DND-41 (cell line): ENCODE results near the gene PRKACG.

Experiments used
- ATAC-seq: fragments of 200-7000 bp; cut with Tn5 transposase; 3 replicates; pipeline ENCODE4 v1.9.1; 2021; ENCODE audit warnings: low read depth; ENCODE audit not compliant: insufficient read depth
- DNase-seq: peaks from one replicate; pipeline ENCODE4 v3.0.0-alpha.2; 2020
- H2AFZ ChIP-seq: 2 replicates; pipeline ENCODE4 v1.6.0; 2012; ENCODE audit warnings: low read depth, low read length
- H3K27ac ChIP-seq: 2 replicates; pipeline ENCODE4 v1.5.1; 2012; ENCODE audit warnings: low read length, inconsistent platforms
- H3K27me3 ChIP-seq: fragments of 200-600 bp; sonication (generic); 2 replicates; pipeline ENCODE4 v1.6.0; 2012; ENCODE audit warnings: low read length, mild to moderate bottlenecking, inconsistent platforms; ENCODE audit not compliant: insufficient read depth, poor library complexity
- H3K36me3 ChIP-seq: 2 replicates; pipeline ENCODE4 v1.5.1; 2012; ENCODE audit warnings: low read length, inconsistent platforms; ENCODE audit not compliant: insufficient read depth
- H3K4me1 ChIP-seq: 2 replicates; pipeline ENCODE4 v1.5.1; 2012; ENCODE audit warnings: mild to moderate bottlenecking, low read length; ENCODE audit not compliant: insufficient read depth
- H3K4me2 ChIP-seq: 2 replicates; pipeline ENCODE4 v1.6.0; 2012; ENCODE audit warnings: mild to moderate bottlenecking, moderate library complexity, low read length, inconsistent platforms; ENCODE audit not compliant: insufficient read depth
- H3K4me3 ChIP-seq, 2 experiments: fragments of 200-600 bp in 1 of 2; shearing (Covaris generic) in 1 of 2; 2 replicates each; pipeline ENCODE4 v1.5.1; 2012 to 2016; ENCODE audit warnings: inconsistent platforms in 2 of 2, low read length in 2 of 2, mild to moderate bottlenecking in 2 of 2, low read depth in 1 of 2, moderate library complexity in 1 of 2
- H3K79me2 ChIP-seq: 2 replicates; pipeline ENCODE4 v1.6.0; 2012; ENCODE audit warnings: low read length, inconsistent platforms; ENCODE audit not compliant: insufficient read depth
- H3K9ac ChIP-seq: 2 replicates; pipeline ENCODE4 v1.6.0; 2012; ENCODE audit warnings: low read depth, mild to moderate bottlenecking, inconsistent platforms, low read length, moderate library complexity
- H3K9me3 ChIP-seq: 2 replicates; pipeline ENCODE4 v1.5.1; 2012; ENCODE audit warnings: low read length, moderate library complexity, mild to moderate bottlenecking, inconsistent platforms; ENCODE audit not compliant: insufficient read depth, severe bottlenecking
- H4K20me1 ChIP-seq: 2 replicates; pipeline ENCODE4 v1.6.0; 2012; ENCODE audit warnings: low read length; ENCODE audit not compliant: insufficient read depth
- CTCF ChIP-seq: IDR thresholded peaks from 2 replicates; pipeline ENCODE4 v1.5.1; 2012; ENCODE audit warnings: borderline replicate concordance, low read length, moderate library complexity, mild to moderate bottlenecking; ENCODE audit not compliant: poor library complexity, severe bottlenecking; ENCODE audit errors: extremely low read depth
- EZH2 ChIP-seq: IDR thresholded peaks from 3 replicates; pipeline ENCODE4 v1.6.1; 2012; ENCODE audit warnings: borderline replicate concordance, low read depth, mild to moderate bottlenecking, moderate library complexity, low read length, inconsistent platforms; ENCODE audit not compliant: severe bottlenecking

Gene PRKACG

GRCh38 chr9:68974901-68975300 is 39.0 kb downstream of the PRKACG start:
- ATAC-seq, result no peak
- no peak overlapping the region for H3K9ac ChIP-seq
- H3K4me2 ChIP-seq, result no peak overlapping the region
- DNase-seq, result no peak
- no peaks in the 10 kb centered on the region for H3K36me3 ChIP-seq
- no peak overlapping the region for H3K4me3 ChIP-seq
- no peaks in the 10 kb centered on the region for H3K27me3 ChIP-seq
- no peaks in the 10 kb centered on the region for H3K9me3 ChIP-seq
- no peak overlapping the region for H2AFZ ChIP-seq
- H3K4me1 ChIP-seq, result no peaks in the 10 kb centered on the region
- no peaks in the 10 kb centered on the region for H3K79me2 ChIP-seq
- H4K20me1 ChIP-seq, result no peaks in the 10 kb centered on the region
- no peak for TF ChIP-seq EZH2
- TF ChIP-seq CTCF, result no peak
- H3K27ac ChIP-seq, result no peak overlapping the region

- Histone ChIP-seq H4K20me1 (no peaks in the 10 kb centered on the region), H2AFZ (no peak overlapping the region), H3K9ac (no peak overlapping the region), H3K79me2 (no peaks in the 10 kb centered on the region), H3K27ac (no peak overlapping the region), H3K36me3 (no peaks in the 10 kb centered on the region), H3K9me3 (no peaks in the 10 kb centered on the region), H3K27me3 (no peaks in the 10 kb centered on the region), H3K4me3 (no peak overlapping the region), H3K4me1 (no peaks in the 10 kb centered on the region), H3K4me2 (no peak overlapping the region)
- DNase-seq, result no peak
- TF ChIP-seq CTCF (no peak), EZH2 (no peak)
- no peak for ATAC-seq
These were observed 39.5 kb downstream of the PRKACG start for GRCh38 chr9:68974431-68974830.

- no peaks in the 10 kb centered on the region for H4K20me1 ChIP-seq
- TF ChIP-seq CTCF (no peak), EZH2 (no peak)
- no peaks in the 10 kb centered on the region for H3K4me1 ChIP-seq
- no peaks in the 10 kb centered on the region for H3K27me3 ChIP-seq
- H3K4me3 ChIP-seq, result no peak overlapping the region
- no peak overlapping the region for H3K9ac ChIP-seq
- H2AFZ ChIP-seq, result no peak overlapping the region
- DNase-seq (no peak), ATAC-seq (no peak)
- H3K4me2 ChIP-seq, result no peak overlapping the region
- H3K9me3 ChIP-seq, result no peaks in the 10 kb centered on the region
- no peaks in the 10 kb centered on the region for H3K79me2 ChIP-seq
- H3K27ac ChIP-seq, result no peak overlapping the region
- no peaks in the 10 kb centered on the region for H3K36me3 ChIP-seq
These were observed 40.3 kb downstream of the PRKACG start for GRCh38 chr9:68973619-68974018.

GRCh38 chr9:68970151-68970550 is 43.8 kb downstream of the PRKACG start:
- Histone ChIP-seq H3K4me1 (no peaks in the 10 kb centered on the region), H2AFZ (no peak overlapping the region), H3K9ac (no peak overlapping the region), H3K4me3 (no peak overlapping the region), H4K20me1 (no peaks in the 10 kb centered on the region), H3K4me2 (no peak overlapping the region), H3K9me3 (no peaks in the 10 kb centered on the region), H3K27me3 (no peaks in the 10 kb centered on the region), H3K36me3 (no peaks in the 10 kb centered on the region), H3K27ac (no peak overlapping the region), H3K79me2 (no peaks in the 10 kb centered on the region)
- ATAC-seq (no peak), DNase-seq (no peak)
- TF ChIP-seq CTCF (no peak), EZH2 (no peak)
